Natural killer cell (primary cell): ENCODE results near the gene TXNRD1. TPM values are rescaled to one million over a fixed set of nuclear protein-coding genes. Genes with fewer than 3 reads are reported as not detected.

ENCODE experiments used
- ATAC-seq, 3 donors: fragments of 150-1000 bp in 2 of 3; fragments of 200-7000 bp in 1 of 3; cut with Tn5 transposase; 1 replicate in 1 of 3; 2 replicates in 2 of 3; pipeline ENCODE4 v1.10.0; 2021; ENCODE audit warnings: mild to moderate bottlenecking in 2 of 3, moderate library complexity in 2 of 3
- DNase-seq, 2 donors: peaks; one replicate each; pipeline versions ENCODE4 v3.0.0 to v3.0.0-alpha.2; 2013 to 2021; ENCODE audit warnings: mixed read lengths in 1 of 2
- H3K27ac ChIP-seq: one replicate; pipeline ENCODE4 v1.5.1; 2013; ENCODE audit warnings: mild to moderate bottlenecking, low read length
- H3K27me3 ChIP-seq: one replicate; pipeline ENCODE4 v1.6.1; 2013; ENCODE audit warnings: low read length; ENCODE audit not compliant: control insufficient read depth, insufficient read depth
- H3K36me3 ChIP-seq: one replicate; pipeline ENCODE4 v1.6.1; 2013; ENCODE audit warnings: low read length; ENCODE audit not compliant: control insufficient read depth, insufficient read depth
- H3K4me1 ChIP-seq: one replicate; pipeline ENCODE4 v1.6.1; 2013; ENCODE audit warnings: low read length; ENCODE audit not compliant: control insufficient read depth, insufficient read depth
- H3K4me3 ChIP-seq: one replicate; pipeline ENCODE4 v1.5.1; 2013; ENCODE audit warnings: low read length
- H3K9me3 ChIP-seq: one replicate; pipeline ENCODE4 v1.6.1; 2013; ENCODE audit warnings: low read length; ENCODE audit not compliant: control insufficient read depth, insufficient read depth
- H3K27ac Mint-ChIP-seq, 2 donors: one replicate each; pipeline ENCODE4 v1.8.0; 2022; ENCODE audit warnings: mild to moderate bottlenecking in 2 of 2, mixed read lengths in 2 of 2, moderate library complexity in 1 of 2
- H3K27me3 Mint-ChIP-seq, 2 donors: one replicate each; pipeline ENCODE4 v1.8.0; 2022; ENCODE audit warnings: low read depth in 2 of 2, mixed read lengths in 2 of 2
- H3K36me3 Mint-ChIP-seq: one replicate; pipeline ENCODE4 v1.8.0; 2022; ENCODE audit warnings: mixed read lengths
- H3K4me1 Mint-ChIP-seq, 2 donors: one replicate each; pipeline ENCODE4 v1.8.0; 2022; ENCODE audit warnings: mixed read lengths in 2 of 2
- H3K4me3 Mint-ChIP-seq: one replicate; pipeline ENCODE4 v1.8.0; 2022; ENCODE audit warnings: mild to moderate bottlenecking, moderate library complexity, mixed read lengths
- H3K9me3 Mint-ChIP-seq, 2 donors: one replicate each; pipeline ENCODE4 v1.8.0; 2022; ENCODE audit warnings: mixed read lengths in 2 of 2
- WGBS: methylation state at CpG from one replicate; pipeline ENCODE4 v1.1.7; 2013; ENCODE audit warnings: missing lambda C conversion rate; ENCODE audit not compliant: insufficient coverage; 5-methylcytosine and 5-hydroxymethylcytosine counted together
- intact Hi-C: fragments of 100-400 bp; cut with micrococcal nuclease; formaldehyde crosslinking; loops from one replicate; pipeline ENCODE4 v1.14.2; 2022
- total RNA-seq, 4 donors: library from RNA; stranded (reverse); fragments of 120-200 nt in 1 of 4; gene quantifications; one replicate each; pipeline versions ENCODE4 v1.2.3 to v1.2.4, GENCODE V29; 2013 to 2022
- TF ChIP-seq, protein P1 (sequence below): fragments of 200-600 bp; IDR thresholded peaks from one replicate; pipeline ENCODE4 v1.8.0; 2022; ENCODE audit warnings: antibody characterized with exemption

Gene TXNRD1
- total RNA-seq, 3 donors from 2014 or later (not counting 1 experiment from before 2014, with no cell fraction given), result 46.9 to 59.7 (median 47.3) TPM

DNA sequence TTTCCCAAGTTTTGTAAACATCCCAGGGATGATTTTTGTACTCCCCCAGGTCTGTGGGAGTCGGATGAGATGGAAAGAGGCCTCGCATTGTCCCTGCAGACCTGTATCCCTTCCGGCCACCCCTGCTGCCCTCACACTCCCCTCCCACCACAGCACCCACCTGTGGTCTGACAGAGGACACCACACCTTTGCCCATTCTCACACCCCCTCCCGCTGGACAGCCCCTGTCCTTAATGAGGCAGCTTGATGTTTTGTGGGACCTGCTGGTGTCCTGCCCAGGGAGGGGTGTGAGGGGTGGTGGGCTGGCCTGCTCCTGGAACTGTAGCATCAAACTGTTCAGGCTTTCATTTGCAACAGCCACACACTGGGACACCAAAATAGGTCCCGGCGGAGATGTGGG, 159.2 kb downstream of the TXNRD1 start:
- Histone ChIP-seq H3K4me1 (peaks cover 15% of the 10 kb centered on the region), H3K27ac (no peak overlapping the region), H3K27me3 (no peaks in the 10 kb centered on the region), H3K4me3 (no peak overlapping the region), H3K9me3 (peaks cover 2% of the 10 kb centered on the region), H3K36me3 (no peaks in the 10 kb centered on the region)
- H3K4me1 Mint-ChIP-seq, result peaks cover 17 to 19% of the 10 kb centered on the region in 2 donors
- ATAC-seq (no peak), DNase-seq (no peak)
- WGBS, result 78% methylated on average over 5 of the region's 6 CpGs
- peaks cover 0 to 1% of the 10 kb centered on the region in 2 donors for H3K9me3 Mint-ChIP-seq
- TF ChIP-seq, protein P1, sequence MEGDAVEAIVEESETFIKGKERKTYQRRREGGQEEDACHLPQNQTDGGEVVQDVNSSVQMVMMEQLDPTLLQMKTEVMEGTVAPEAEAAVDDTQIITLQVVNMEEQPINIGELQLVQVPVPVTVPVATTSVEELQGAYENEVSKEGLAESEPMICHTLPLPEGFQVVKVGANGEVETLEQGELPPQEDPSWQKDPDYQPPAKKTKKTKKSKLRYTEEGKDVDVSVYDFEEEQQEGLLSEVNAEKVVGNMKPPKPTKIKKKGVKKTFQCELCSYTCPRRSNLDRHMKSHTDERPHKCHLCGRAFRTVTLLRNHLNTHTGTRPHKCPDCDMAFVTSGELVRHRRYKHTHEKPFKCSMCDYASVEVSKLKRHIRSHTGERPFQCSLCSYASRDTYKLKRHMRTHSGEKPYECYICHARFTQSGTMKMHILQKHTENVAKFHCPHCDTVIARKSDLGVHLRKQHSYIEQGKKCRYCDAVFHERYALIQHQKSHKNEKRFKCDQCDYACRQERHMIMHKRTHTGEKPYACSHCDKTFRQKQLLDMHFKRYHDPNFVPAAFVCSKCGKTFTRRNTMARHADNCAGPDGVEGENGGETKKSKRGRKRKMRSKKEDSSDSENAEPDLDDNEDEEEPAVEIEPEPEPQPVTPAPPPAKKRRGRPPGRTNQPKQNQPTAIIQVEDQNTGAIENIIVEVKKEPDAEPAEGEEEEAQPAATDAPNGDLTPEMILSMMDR, result no peak
- no peak overlapping the region for H3K27ac Mint-ChIP-seq
- no peaks in the 10 kb centered on the region for H3K36me3 Mint-ChIP-seq
- no peaks in the 10 kb centered on the region for H3K27me3 Mint-ChIP-seq
- H3K4me3 Mint-ChIP-seq, result no peak overlapping the region
- intact Hi-C loops, result no loop called here

DNA sequence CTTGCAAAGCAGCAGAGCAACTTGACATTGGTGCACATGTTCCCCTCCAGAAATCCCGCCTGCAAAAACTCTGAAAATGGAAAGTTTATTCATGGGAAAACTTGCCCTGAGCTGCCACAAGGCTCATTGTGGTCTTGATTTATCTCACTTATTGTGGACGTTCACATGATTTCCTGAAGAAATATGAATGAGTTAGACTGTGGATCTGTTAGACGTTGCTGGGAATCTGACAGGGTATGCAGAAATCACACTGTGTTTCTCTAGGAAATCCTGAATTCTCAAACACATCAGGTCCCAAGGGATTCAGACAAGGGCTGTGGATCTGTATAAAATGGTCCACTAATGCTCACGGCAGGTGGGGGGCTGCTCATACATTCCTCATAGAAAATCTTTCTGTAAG, 160.2 kb downstream of the TXNRD1 start:
- Histone ChIP-seq H3K27me3 (no peaks in the 10 kb centered on the region), H3K4me3 (no peak overlapping the region), H3K9me3 (no peaks in the 10 kb centered on the region), H3K27ac (no peak overlapping the region), H3K36me3 (no peaks in the 10 kb centered on the region), H3K4me1 (peaks cover 15% of the 10 kb centered on the region)
- TF ChIP-seq, protein P1, result no peak
- DNase-seq (no peak), ATAC-seq (no peak)
- Mint-ChIP-seq H3K27me3 (no peaks in the 10 kb centered on the region), H3K9me3 (no peaks in the 10 kb centered on the region), H3K4me3 (no peak overlapping the region), H3K36me3 (no peaks in the 10 kb centered on the region), H3K4me1 (peaks cover 17 to 19% of the 10 kb centered on the region in 2 donors), H3K27ac (no peak overlapping the region)
- intact Hi-C loops, result no loop called here
- WGBS, result 59% methylated on average over 4 of the region's 4 CpGs

DNA sequence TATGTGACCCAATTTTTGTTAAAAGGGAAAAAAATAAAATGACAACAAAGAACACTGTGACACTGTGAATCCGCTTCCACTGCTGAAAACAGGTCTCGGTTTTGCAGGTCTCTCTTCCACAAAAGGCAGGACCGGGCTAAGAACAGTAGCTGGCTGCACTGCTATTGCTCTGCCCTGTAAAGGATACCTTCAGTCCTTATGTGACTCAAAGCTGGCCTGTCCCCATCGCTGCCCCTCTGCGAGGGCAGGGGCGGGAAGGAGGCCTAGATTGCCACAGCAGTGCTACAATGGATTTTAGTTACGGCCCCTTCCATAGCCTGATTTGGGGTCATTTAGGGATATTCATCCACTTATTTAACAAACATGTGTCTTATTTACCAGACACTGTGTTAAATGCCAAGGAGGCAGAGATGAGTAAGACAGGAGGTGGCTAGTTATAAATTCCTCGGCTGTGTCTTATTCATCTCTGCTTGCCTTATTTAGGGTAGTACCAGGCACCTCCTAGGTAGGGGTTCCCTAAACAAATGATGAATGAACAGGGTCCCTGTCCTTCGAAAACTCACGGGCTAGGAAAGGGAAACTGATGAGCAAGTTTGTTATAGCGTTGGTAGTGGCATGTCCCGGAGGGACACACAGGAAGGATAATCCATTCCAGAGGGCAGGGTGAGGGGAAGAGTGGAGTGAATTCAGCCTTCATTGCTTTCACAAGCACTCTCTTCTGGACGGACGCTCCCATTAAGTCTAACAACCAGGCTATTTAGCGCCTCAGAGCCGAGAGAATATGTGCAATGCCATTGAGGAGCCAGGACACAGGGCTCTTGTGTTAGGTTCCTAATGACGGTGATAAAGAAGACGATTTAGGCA, 161.3 kb downstream of the TXNRD1 start:
- H3K36me3 ChIP-seq, result no peaks in the 10 kb centered on the region
- H3K4me3 ChIP-seq, result no peak overlapping the region
- H3K27me3 ChIP-seq, result peaks cover 3% of the 10 kb centered on the region
- no peaks in the 10 kb centered on the region for H3K9me3 ChIP-seq
- intact Hi-C loops, result no loop called here
- H3K4me1 ChIP-seq, result peaks cover 14% of the 10 kb centered on the region
- H3K27ac ChIP-seq, result no peak overlapping the region
- Mint-ChIP-seq H3K27me3 (peaks cover 4 to 5% of the 10 kb centered on the region in 2 donors), H3K9me3 (no peaks in the 10 kb centered on the region), H3K4me1 (peaks cover 10 to 12% of the 10 kb centered on the region in 2 donors), H3K27ac (no peak overlapping the region), H3K4me3 (no peak overlapping the region), H3K36me3 (no peaks in the 10 kb centered on the region)
- DNase-seq (no peak), ATAC-seq (no peak)
- WGBS, result 97% methylated on average over 18 of the region's 18 CpGs
- TF ChIP-seq, protein P1, result no peak

DNA sequence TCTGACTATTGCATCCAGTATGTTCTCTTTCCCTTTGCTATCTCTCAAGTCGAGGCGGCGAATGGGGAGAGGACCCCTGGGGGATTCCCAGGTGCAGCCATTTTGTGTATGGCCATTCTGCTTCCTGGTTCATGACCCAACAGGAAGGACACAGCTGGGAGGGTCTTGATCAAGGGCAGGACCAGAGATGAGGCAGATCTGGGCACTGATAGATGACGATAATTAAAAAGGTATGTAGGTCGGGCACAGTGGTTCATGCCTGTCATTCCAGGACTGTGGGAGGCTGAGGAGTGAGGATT, 161.9 kb downstream of the TXNRD1 start:
- H3K36me3 ChIP-seq, result no peaks in the 10 kb centered on the region
- H3K27ac ChIP-seq, result no peak overlapping the region
- no peak for ATAC-seq
- Mint-ChIP-seq H3K27ac (no peak overlapping the region), H3K9me3 (no peaks in the 10 kb centered on the region), H3K27me3 (peaks cover 6 to 7% of the 10 kb centered on the region in 2 donors), H3K36me3 (no peaks in the 10 kb centered on the region), H3K4me1 (peaks cover 10 to 12% of the 10 kb centered on the region in 2 donors), H3K4me3 (no peak overlapping the region)
- no peak for DNase-seq
- intact Hi-C loops, result no loop called here
- peaks cover 3% of the 10 kb centered on the region for H3K27me3 ChIP-seq
- H3K9me3 ChIP-seq, result no peaks in the 10 kb centered on the region
- WGBS, result 79% methylated on average over 5 of the region's 5 CpGs
- no peak overlapping the region for H3K4me3 ChIP-seq
- H3K4me1 ChIP-seq, result peaks cover 13% of the 10 kb centered on the region
- TF ChIP-seq, protein P1, result no peak
